HUES6 (cell line): ENCODE data around the gene ROBO1.

Source experiments
- H3K27ac ChIP-seq: 2 replicates; pipeline ENCODE4 v1.7.0; 2013; ENCODE audit warnings: low read depth, mild to moderate bottlenecking, low read length, inconsistent platforms
- H3K27me3 ChIP-seq: 2 replicates; pipeline ENCODE4 v1.6.1; 2013; ENCODE audit warnings: low read length; ENCODE audit not compliant: control insufficient read depth, insufficient read depth
- H3K36me3 ChIP-seq: 2 replicates; pipeline ENCODE4 v1.6.1; 2013; ENCODE audit warnings: low read length; ENCODE audit not compliant: control insufficient read depth, insufficient read depth
- H3K4me1 ChIP-seq: 2 replicates; pipeline ENCODE4 v1.6.1; 2013; ENCODE audit warnings: low read length; ENCODE audit not compliant: control insufficient read depth, insufficient read depth
- H3K4me3 ChIP-seq: 2 replicates; pipeline ENCODE4 v1.5.1; 2013; ENCODE audit warnings: low read depth, low read length
- H3K9ac ChIP-seq: one replicate; pipeline ENCODE4 v1.6.1; 2013; ENCODE audit warnings: mild to moderate bottlenecking, low read length
- H3K9me3 ChIP-seq: 2 replicates; pipeline ENCODE4 v1.6.1; 2013; ENCODE audit warnings: low read depth, low read length; ENCODE audit not compliant: control insufficient read depth, insufficient read depth

Gene ROBO1

GRCh38 chr3:79415356-79415755, 352.4 kb downstream of the ROBO1 start:
- no peaks in the 10 kb centered on the region for H3K9me3 ChIP-seq
- H3K27ac ChIP-seq: no peak overlapping the region
- H3K27me3 ChIP-seq: no peaks in the 10 kb centered on the region
- no peak overlapping the region for H3K9ac ChIP-seq
- no peak overlapping the region for H3K4me3 ChIP-seq
- H3K4me1 ChIP-seq: no peaks in the 10 kb centered on the region
- H3K36me3 ChIP-seq: no peaks in the 10 kb centered on the region

DNA sequence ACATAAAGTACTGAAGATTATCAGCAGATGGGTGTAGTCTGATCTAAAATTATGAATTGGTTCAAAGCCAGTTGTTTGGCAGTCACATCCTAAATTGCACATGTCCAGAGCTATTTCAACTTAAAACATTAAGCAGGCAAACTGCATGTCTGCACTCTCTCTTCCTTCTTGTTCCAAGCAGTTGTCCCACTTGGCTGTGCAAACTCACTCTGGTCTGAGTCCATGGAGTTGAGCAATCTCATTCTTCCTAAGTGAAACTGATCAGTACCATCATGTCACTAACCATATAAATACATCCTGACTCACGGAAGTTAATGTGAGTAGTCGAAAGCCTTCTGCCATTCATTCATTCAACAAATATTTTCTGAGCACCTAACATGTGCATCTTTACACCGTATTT, 353.0 kb downstream of the ROBO1 start:
- Histone ChIP-seq H3K4me1 (no peaks in the 10 kb centered on the region), H3K27ac (no peak overlapping the region), H3K27me3 (no peaks in the 10 kb centered on the region)

GRCh38 chr3:79414035-79414434, 353.8 kb downstream of the ROBO1 start:
- Histone ChIP-seq H3K27me3 (no peaks in the 10 kb centered on the region), H3K9me3 (no peaks in the 10 kb centered on the region), H3K36me3 (no peaks in the 10 kb centered on the region), H3K4me1 (no peaks in the 10 kb centered on the region), H3K27ac (no peak overlapping the region), H3K4me3 (no peak overlapping the region), H3K9ac (no peak overlapping the region)

More for the DNA sequence above, 353.0 kb downstream of the ROBO1 start:
- no peak overlapping the region for H3K4me3 ChIP-seq
- H3K9me3 ChIP-seq: no peaks in the 10 kb centered on the region
- no peak overlapping the region for H3K9ac ChIP-seq
- H3K36me3 ChIP-seq: no peaks in the 10 kb centered on the region

- H3K27me3 ChIP-seq: no peaks in the 10 kb centered on the region
- no peak overlapping the region for H3K9ac ChIP-seq
- H3K4me1 ChIP-seq: no peaks in the 10 kb centered on the region
- no peak overlapping the region for H3K27ac ChIP-seq
- no peaks in the 10 kb centered on the region for H3K9me3 ChIP-seq
- no peaks in the 10 kb centered on the region for H3K36me3 ChIP-seq
- H3K4me3 ChIP-seq: no peak overlapping the region
Observed at GRCh38 chr3:79412537-79412936, 355.3 kb downstream of the ROBO1 start.

- H3K36me3 ChIP-seq: no peaks in the 10 kb centered on the region
- no peak overlapping the region for H3K9ac ChIP-seq
- no peak overlapping the region for H3K27ac ChIP-seq
- H3K9me3 ChIP-seq: no peaks in the 10 kb centered on the region
- no peak overlapping the region for H3K4me3 ChIP-seq
- H3K4me1 ChIP-seq: no peaks in the 10 kb centered on the region
- no peaks in the 10 kb centered on the region for H3K27me3 ChIP-seq
Observed at GRCh38 chr3:79410617-79411016, 357.2 kb downstream of the ROBO1 start.

DNA sequence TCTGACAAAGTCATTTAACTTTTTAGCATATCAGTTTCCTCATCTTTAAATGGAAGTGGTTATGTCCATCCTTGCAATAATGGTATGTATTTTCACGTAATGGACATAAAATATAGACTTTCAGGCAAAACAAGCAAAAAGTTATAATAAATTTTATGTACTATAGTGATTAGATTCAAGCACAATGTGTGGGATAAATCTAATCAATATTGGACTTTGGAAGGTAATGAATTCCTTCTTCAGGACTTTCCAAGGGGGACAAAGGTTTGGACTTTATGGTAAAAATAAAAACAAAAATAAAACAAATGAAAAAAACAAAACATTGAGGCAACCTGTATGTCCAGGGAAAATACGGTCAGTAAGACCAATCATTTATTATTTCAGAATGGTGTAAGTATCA, 357.7 kb downstream of the ROBO1 start:
- Histone ChIP-seq H3K4me1 (no peaks in the 10 kb centered on the region), H3K9ac (no peak overlapping the region), H3K27ac (no peak overlapping the region), H3K36me3 (no peaks in the 10 kb centered on the region), H3K9me3 (no peaks in the 10 kb centered on the region), H3K27me3 (no peaks in the 10 kb centered on the region), H3K4me3 (no peak overlapping the region)

DNA sequence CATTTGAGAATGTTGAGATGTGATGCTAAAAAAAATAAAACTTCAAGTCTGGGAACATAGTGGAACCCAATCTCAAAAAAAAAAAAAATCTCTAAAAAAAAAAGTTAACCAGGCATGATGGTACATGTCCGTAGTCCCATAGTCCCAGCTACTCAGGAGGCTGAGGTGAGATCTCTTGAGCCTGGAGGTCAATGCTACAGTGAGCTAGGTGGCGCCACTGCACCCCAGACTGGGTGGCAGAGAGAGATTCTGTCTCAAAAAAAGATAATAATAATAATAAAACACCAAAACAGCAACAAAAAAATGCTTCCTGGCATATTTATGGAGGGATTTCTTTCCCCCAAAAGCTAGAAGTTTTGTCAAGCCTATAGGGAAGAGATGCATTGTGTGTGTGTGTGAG, 361.6 kb downstream of the ROBO1 start:
- Histone ChIP-seq H3K36me3 (no peaks in the 10 kb centered on the region), H3K27me3 (no peaks in the 10 kb centered on the region), H3K4me3 (no peak overlapping the region), H3K9ac (no peak overlapping the region), H3K4me1 (no peaks in the 10 kb centered on the region), H3K9me3 (no peaks in the 10 kb centered on the region), H3K27ac (no peak overlapping the region)

- H3K27me3 ChIP-seq: no peaks in the 10 kb centered on the region
- no peaks in the 10 kb centered on the region for H3K36me3 ChIP-seq
- H3K4me3 ChIP-seq: no peak overlapping the region
- H3K9ac ChIP-seq: no peak overlapping the region
- H3K4me1 ChIP-seq: no peaks in the 10 kb centered on the region
- H3K9me3 ChIP-seq: no peaks in the 10 kb centered on the region
- no peak overlapping the region for H3K27ac ChIP-seq
Observed at GRCh38 chr3:79405183-79405582, 362.6 kb downstream of the ROBO1 start.

GRCh38 chr3:79396595-79396994, 371.2 kb downstream of the ROBO1 start:
- Histone ChIP-seq H3K27me3 (no peaks in the 10 kb centered on the region), H3K36me3 (no peaks in the 10 kb centered on the region), H3K9me3 (no peaks in the 10 kb centered on the region), H3K9ac (no peak overlapping the region), H3K4me1 (no peaks in the 10 kb centered on the region), H3K27ac (no peak overlapping the region), H3K4me3 (no peak overlapping the region)

DNA sequence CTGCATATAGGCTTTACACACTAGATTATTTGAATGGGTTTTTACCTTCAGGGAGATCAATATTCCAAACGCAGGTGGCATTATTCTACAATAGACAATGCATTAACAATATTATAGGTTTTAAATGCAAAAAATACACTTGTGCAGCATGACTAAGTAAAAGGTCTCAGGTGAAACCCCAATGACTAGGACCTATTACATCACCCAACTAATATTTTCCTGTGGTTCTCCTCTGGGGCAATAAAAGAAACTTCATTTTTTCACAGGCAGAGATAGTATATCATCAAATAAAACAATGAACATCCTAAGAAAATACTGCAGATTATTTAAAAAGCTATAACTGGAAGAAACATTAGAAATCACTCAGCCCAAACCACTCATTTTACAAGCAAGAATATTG, 375.3 kb downstream of the ROBO1 start:
- Histone ChIP-seq H3K27ac (no peak overlapping the region), H3K9me3 (no peaks in the 10 kb centered on the region), H3K4me3 (no peak overlapping the region), H3K9ac (no peak overlapping the region), H3K27me3 (no peaks in the 10 kb centered on the region), H3K36me3 (no peaks in the 10 kb centered on the region), H3K4me1 (no peaks in the 10 kb centered on the region)

- no peaks in the 10 kb centered on the region for H3K27me3 ChIP-seq
- no peak overlapping the region for H3K4me3 ChIP-seq
- no peak overlapping the region for H3K27ac ChIP-seq
- no peak overlapping the region for H3K9ac ChIP-seq
- no peaks in the 10 kb centered on the region for H3K9me3 ChIP-seq
- no peaks in the 10 kb centered on the region for H3K36me3 ChIP-seq
- H3K4me1 ChIP-seq: no peaks in the 10 kb centered on the region
Observed at GRCh38 chr3:79390352-79390751, 377.4 kb downstream of the ROBO1 start.

DNA sequence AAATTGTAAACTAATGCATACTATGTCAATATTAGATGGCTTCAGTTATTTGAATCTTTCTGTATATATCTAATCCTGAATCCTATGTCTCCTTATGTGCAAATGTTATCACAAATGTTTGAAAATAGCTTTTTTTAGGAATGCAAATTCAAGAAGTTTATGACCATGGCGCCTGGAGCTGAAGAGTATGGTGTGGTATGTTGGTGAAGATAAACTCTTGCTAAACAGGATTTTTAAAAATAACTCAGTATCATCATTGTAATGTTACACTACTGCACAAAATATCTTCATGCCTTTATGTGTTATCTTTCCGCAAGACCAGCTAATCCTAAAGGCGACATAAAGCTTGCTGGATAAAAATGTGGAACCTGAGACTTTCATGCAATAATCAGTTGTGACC, 382.6 kb downstream of the ROBO1 start:
- H3K36me3 ChIP-seq: no peaks in the 10 kb centered on the region
- H3K9me3 ChIP-seq: no peaks in the 10 kb centered on the region
- no peak overlapping the region for H3K27ac ChIP-seq
- H3K9ac ChIP-seq: no peak overlapping the region
- H3K4me1 ChIP-seq: peaks cover 13% of the 10 kb centered on the region
- no peaks in the 10 kb centered on the region for H3K27me3 ChIP-seq
- no peak overlapping the region for H3K4me3 ChIP-seq
